Measurements from ENCODE around the gene TMEM40.

The TMEM40 gene

DNA sequence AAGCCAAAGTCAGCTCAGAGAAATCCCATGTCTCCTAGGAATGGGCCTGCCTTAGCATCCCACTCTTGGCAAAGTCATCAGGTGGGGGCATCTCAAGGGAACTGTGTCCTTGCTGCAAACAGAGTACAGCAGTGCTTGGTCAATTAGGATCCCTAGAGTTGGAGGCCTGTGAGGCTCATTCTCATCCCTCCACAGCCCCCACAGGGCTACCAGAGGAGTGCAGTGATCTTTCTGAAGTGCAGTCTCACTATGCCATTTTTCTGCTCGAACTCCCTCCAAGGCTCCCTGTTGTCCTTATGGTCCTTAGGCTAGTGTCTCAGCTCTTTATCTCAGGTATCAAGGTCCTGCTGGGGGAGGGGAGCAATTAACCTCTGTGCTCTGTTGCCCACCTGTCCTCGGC is 31.1 kb downstream of the TMEM40 start:
- H3K23ac ChIP-seq (ENCODE audit: low read depth, low read length, poor library complexity) = no peak overlapping the region
- H3K4me1 ChIP-seq (ENCODE audit: control insufficient read depth in 2 of 2, insufficient read depth in 1 of 2, low read depth in 1 of 2, low read length in 2 of 2) = no peaks in the 10 kb centered on the region
- H3K79me1 ChIP-seq (ENCODE audit: low read depth, low read length) = no peaks in the 10 kb centered on the region
- no peaks in the 10 kb centered on the region for H3K27me3 ChIP-seq (ENCODE audit: control insufficient read depth in 3 of 3, insufficient read depth in 3 of 3, low read depth in 1 of 3, low read length in 3 of 3)
- H2AFZ ChIP-seq (ENCODE audit: low read length) = no peak overlapping the region
- H3K9ac ChIP-seq (ENCODE audit: low read depth, low read length, poor library complexity) = no peak overlapping the region
- H2BK120ac ChIP-seq (ENCODE audit: low read depth, low read length) = no peak overlapping the region
- no peak overlapping the region for H3K4ac ChIP-seq (ENCODE audit: low read length)
- no peak overlapping the region for H2BK12ac ChIP-seq (ENCODE audit: low read length)
- no peak overlapping the region for H3K27ac ChIP-seq (replicated peaks; ENCODE audit: low read length)
- WGBS, 2 donors (ENCODE audit: extremely low coverage in 2 of 2, insufficient read length in 2 of 2, insufficient replicate concordance in 1 of 2) = no CpG with 5 or more reads among the region's 2 CpGs
- H3K4me2 ChIP-seq (ENCODE audit: insufficient read depth, low read length, poor library complexity, severe bottlenecking) = no peak overlapping the region
- no peaks in the 10 kb centered on the region for H3K9me3 ChIP-seq (replicated peaks in 1 of 2; ENCODE audit: control insufficient read depth in 2 of 2, insufficient read depth in 1 of 2, low read depth in 1 of 2, low read length in 2 of 2)
- H3K14ac ChIP-seq (ENCODE audit: low read length) = no peak overlapping the region
- no peaks in the 10 kb centered on the region for H3K36me3 ChIP-seq (replicated peaks in 1 of 2; ENCODE audit: control insufficient read depth in 2 of 2, insufficient read depth in 2 of 2, low read length in 2 of 2)
- no peak overlapping the region for H4K91ac ChIP-seq (ENCODE audit: low read depth, low read length, poor library complexity)
- no peak overlapping the region for H3K18ac ChIP-seq (ENCODE audit: low read length)
- DNase-seq (ENCODE audit: low spot score) = no peak
- H2BK5ac ChIP-seq (ENCODE audit: low read length) = no peak overlapping the region
- no peak overlapping the region for H4K8ac ChIP-seq (ENCODE audit: low read depth, low read length)
- H2AK5ac ChIP-seq (ENCODE audit: low read depth, low read length) = no peak overlapping the region
- H3K4me3 ChIP-seq (ENCODE audit: low read length in 2 of 2) = no peak overlapping the region
- no peak overlapping the region for H2BK15ac ChIP-seq (ENCODE audit: low read length)

DNA sequence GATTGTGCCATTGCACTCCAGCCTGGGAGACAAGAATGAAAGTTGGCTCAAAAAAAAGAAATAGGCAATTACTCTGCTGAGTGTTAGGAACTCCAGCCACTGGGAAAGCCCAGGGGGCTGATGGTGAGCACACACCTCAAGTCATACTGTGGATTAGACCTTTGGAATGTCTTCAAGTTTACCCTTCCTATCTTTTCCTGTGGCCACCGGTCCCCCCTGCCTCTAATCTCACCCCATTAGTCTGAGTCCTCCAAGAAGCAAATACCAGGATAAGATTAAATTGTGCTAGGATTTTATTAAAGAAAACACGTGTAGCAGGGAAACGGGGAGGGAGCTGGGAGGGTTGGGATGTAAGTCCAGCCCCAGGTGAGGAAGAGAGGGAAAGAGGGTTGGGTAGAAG is 31.6 kb downstream of the TMEM40 start:
- no peak overlapping the region for H3K14ac ChIP-seq (ENCODE audit: low read length)
- no peak overlapping the region for H2BK12ac ChIP-seq (ENCODE audit: low read length)
- H3K4ac ChIP-seq (ENCODE audit: low read length) = no peak overlapping the region
- no peak overlapping the region for H3K4me3 ChIP-seq (ENCODE audit: low read length in 2 of 2)
- no peaks in the 10 kb centered on the region for H3K4me1 ChIP-seq (ENCODE audit: control insufficient read depth in 2 of 2, insufficient read depth in 1 of 2, low read depth in 1 of 2, low read length in 2 of 2)
- no peaks in the 10 kb centered on the region for H3K79me1 ChIP-seq (ENCODE audit: low read depth, low read length)
- H2AFZ ChIP-seq (ENCODE audit: low read length) = no peak overlapping the region
- H2BK15ac ChIP-seq (ENCODE audit: low read length) = no peak overlapping the region
- no peak overlapping the region for H3K9ac ChIP-seq (ENCODE audit: low read depth, low read length, poor library complexity)
- no peaks in the 10 kb centered on the region for H3K36me3 ChIP-seq (replicated peaks in 1 of 2; ENCODE audit: control insufficient read depth in 2 of 2, insufficient read depth in 2 of 2, low read length in 2 of 2)
- H2AK5ac ChIP-seq (ENCODE audit: low read depth, low read length) = no peak overlapping the region
- no peak overlapping the region for H3K23ac ChIP-seq (ENCODE audit: low read depth, low read length, poor library complexity)
- no peak overlapping the region for H4K91ac ChIP-seq (ENCODE audit: low read depth, low read length, poor library complexity)
- H3K27ac ChIP-seq (replicated peaks; ENCODE audit: low read length) = no peak overlapping the region
- H3K27me3 ChIP-seq (ENCODE audit: control insufficient read depth in 3 of 3, insufficient read depth in 3 of 3, low read depth in 1 of 3, low read length in 3 of 3) = no peaks in the 10 kb centered on the region
- H2BK5ac ChIP-seq (ENCODE audit: low read length) = no peak overlapping the region
- WGBS, 2 donors (ENCODE audit: extremely low coverage in 2 of 2, insufficient read length in 2 of 2, insufficient replicate concordance in 1 of 2) = no CpG with 5 or more reads among the region's 3 CpGs
- no peak overlapping the region for H3K18ac ChIP-seq (ENCODE audit: low read length)
- no peak overlapping the region for H4K8ac ChIP-seq (ENCODE audit: low read depth, low read length)
- no peak for DNase-seq (ENCODE audit: low spot score)
- no peaks in the 10 kb centered on the region for H3K9me3 ChIP-seq (replicated peaks in 1 of 2; ENCODE audit: control insufficient read depth in 2 of 2, insufficient read depth in 1 of 2, low read depth in 1 of 2, low read length in 2 of 2)
- H3K4me2 ChIP-seq (ENCODE audit: insufficient read depth, low read length, poor library complexity, severe bottlenecking) = no peak overlapping the region
- H2BK120ac ChIP-seq (ENCODE audit: low read depth, low read length) = no peak overlapping the region

DNA sequence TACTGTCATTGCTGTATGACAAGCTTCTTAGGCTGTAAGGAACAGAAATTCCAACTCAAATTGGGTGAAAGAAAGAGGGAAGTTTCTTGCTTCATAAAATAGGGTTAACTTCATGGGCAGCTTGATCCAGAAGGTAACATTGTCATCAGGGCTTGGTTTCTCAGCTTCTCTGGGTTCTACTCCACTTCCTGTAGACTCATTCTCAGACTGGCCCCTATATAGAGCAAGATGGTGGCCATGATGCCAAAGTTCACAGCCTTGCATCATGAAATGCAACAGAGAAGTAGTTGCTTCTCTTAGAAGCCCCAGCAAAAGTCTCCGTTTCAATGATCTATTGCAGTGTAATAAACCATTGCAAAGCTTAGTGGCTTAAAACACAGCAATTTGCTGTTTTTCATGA is 33.6 kb downstream of the TMEM40 start:
- Histone ChIP-seq H2AK5ac (ENCODE audit: low read depth, low read length) (no peak overlapping the region), H3K4me2 (ENCODE audit: insufficient read depth, low read length, poor library complexity, severe bottlenecking) (no peak overlapping the region), H3K27me3 (ENCODE audit: control insufficient read depth in 3 of 3, insufficient read depth in 3 of 3, low read depth in 1 of 3, low read length in 3 of 3) (no peaks in the 10 kb centered on the region), H3K14ac (ENCODE audit: low read length) (no peak overlapping the region), H2BK5ac (ENCODE audit: low read length) (no peak overlapping the region), H4K8ac (ENCODE audit: low read depth, low read length) (no peak overlapping the region), H3K4me3 (ENCODE audit: low read length in 2 of 2) (no peak overlapping the region), H3K23ac (ENCODE audit: low read depth, low read length, poor library complexity) (no peak overlapping the region), H3K9ac (ENCODE audit: low read depth, low read length, poor library complexity) (no peak overlapping the region), H2AFZ (ENCODE audit: low read length) (no peak overlapping the region), H3K9me3 (replicated peaks in 1 of 2; ENCODE audit: control insufficient read depth in 2 of 2, insufficient read depth in 1 of 2, low read depth in 1 of 2, low read length in 2 of 2) (no peaks in the 10 kb centered on the region), H2BK15ac (ENCODE audit: low read length) (no peak overlapping the region), H3K4me1 (ENCODE audit: control insufficient read depth in 2 of 2, insufficient read depth in 1 of 2, low read depth in 1 of 2, low read length in 2 of 2) (no peaks in the 10 kb centered on the region), H3K27ac (replicated peaks; ENCODE audit: low read length) (no peak overlapping the region), H2BK120ac (ENCODE audit: low read depth, low read length) (no peak overlapping the region), H4K91ac (ENCODE audit: low read depth, low read length, poor library complexity) (no peak overlapping the region), H3K18ac (ENCODE audit: low read length) (no peak overlapping the region), H3K36me3 (replicated peaks in 1 of 2; ENCODE audit: control insufficient read depth in 2 of 2, insufficient read depth in 2 of 2, low read length in 2 of 2) (no peaks in the 10 kb centered on the region), H3K4ac (ENCODE audit: low read length) (no peak overlapping the region), H3K79me1 (ENCODE audit: low read depth, low read length) (no peaks in the 10 kb centered on the region), H2BK12ac (ENCODE audit: low read length) (no peak overlapping the region)
- no CpG with 5 or more reads among the region's 1 CpG for WGBS, 2 donors (ENCODE audit: extremely low coverage in 2 of 2, insufficient read length in 2 of 2, insufficient replicate concordance in 1 of 2)
- no peak for DNase-seq (ENCODE audit: low spot score)

DNA sequence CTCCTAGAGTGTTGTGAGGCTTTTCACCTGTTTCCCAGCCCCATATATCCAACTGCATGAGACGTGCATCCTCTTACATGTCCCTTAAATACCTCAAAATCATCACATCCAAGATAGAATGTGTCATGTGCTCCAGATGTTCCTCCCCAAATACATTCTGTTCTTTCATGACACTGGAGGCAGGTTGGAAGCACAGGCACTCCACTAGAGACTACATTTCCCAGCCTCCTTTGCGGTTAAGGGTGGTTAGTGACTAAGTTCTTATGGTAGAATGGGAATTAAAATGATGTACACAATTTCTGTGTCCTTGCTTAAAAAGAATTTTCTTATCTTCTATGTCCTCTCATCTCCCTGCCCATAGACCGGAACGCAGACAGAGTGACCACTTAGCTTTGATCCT is 34.3 kb downstream of the TMEM40 start:
- WGBS, 2 donors (ENCODE audit: extremely low coverage in 2 of 2, insufficient read length in 2 of 2, insufficient replicate concordance in 1 of 2) = no CpG with 5 or more reads among the region's 4 CpGs
- H3K27me3 ChIP-seq (ENCODE audit: control insufficient read depth in 3 of 3, insufficient read depth in 3 of 3, low read depth in 1 of 3, low read length in 3 of 3) = no peaks in the 10 kb centered on the region
- H3K27ac ChIP-seq (replicated peaks; ENCODE audit: low read length) = no peak overlapping the region
- no peak overlapping the region for H2BK5ac ChIP-seq (ENCODE audit: low read length)
- H3K14ac ChIP-seq (ENCODE audit: low read length) = no peak overlapping the region
- no peak overlapping the region for H2BK12ac ChIP-seq (ENCODE audit: low read length)
- H2BK15ac ChIP-seq (ENCODE audit: low read length) = no peak overlapping the region
- H2BK120ac ChIP-seq (ENCODE audit: low read depth, low read length) = no peak overlapping the region
- H3K9ac ChIP-seq (ENCODE audit: low read depth, low read length, poor library complexity) = no peak overlapping the region
- no peaks in the 10 kb centered on the region for H3K36me3 ChIP-seq (replicated peaks in 1 of 2; ENCODE audit: control insufficient read depth in 2 of 2, insufficient read depth in 2 of 2, low read length in 2 of 2)
- H3K4me2 ChIP-seq (ENCODE audit: insufficient read depth, low read length, poor library complexity, severe bottlenecking) = no peak overlapping the region
- no peak overlapping the region for H4K8ac ChIP-seq (ENCODE audit: low read depth, low read length)
- no peak overlapping the region for H3K4ac ChIP-seq (ENCODE audit: low read length)
- no peaks in the 10 kb centered on the region for H3K79me1 ChIP-seq (ENCODE audit: low read depth, low read length)
- H3K4me3 ChIP-seq (ENCODE audit: low read length in 2 of 2) = no peak overlapping the region
- H3K4me1 ChIP-seq (ENCODE audit: control insufficient read depth in 2 of 2, insufficient read depth in 1 of 2, low read depth in 1 of 2, low read length in 2 of 2) = no peaks in the 10 kb centered on the region
- H2AK5ac ChIP-seq (ENCODE audit: low read depth, low read length) = no peak overlapping the region
- H4K91ac ChIP-seq (ENCODE audit: low read depth, low read length, poor library complexity) = no peak overlapping the region
- H3K9me3 ChIP-seq (replicated peaks in 1 of 2; ENCODE audit: control insufficient read depth in 2 of 2, insufficient read depth in 1 of 2, low read depth in 1 of 2, low read length in 2 of 2) = no peaks in the 10 kb centered on the region
- H3K23ac ChIP-seq (ENCODE audit: low read depth, low read length, poor library complexity) = no peak overlapping the region
- H3K18ac ChIP-seq (ENCODE audit: low read length) = no peak overlapping the region
- H2AFZ ChIP-seq (ENCODE audit: low read length) = no peak overlapping the region
- DNase-seq (ENCODE audit: low spot score) = no peak
